ENCODE results near the gene GPR107. TPM values are rescaled to one million over a fixed set of nuclear protein-coding genes. Genes with fewer than 3 reads are reported as not detected.

GPR107 gene
- total and polyA plus RNA-seq, 2 experiments from 2014 or later, result 6.2 to 30.7 TPM

DNA sequence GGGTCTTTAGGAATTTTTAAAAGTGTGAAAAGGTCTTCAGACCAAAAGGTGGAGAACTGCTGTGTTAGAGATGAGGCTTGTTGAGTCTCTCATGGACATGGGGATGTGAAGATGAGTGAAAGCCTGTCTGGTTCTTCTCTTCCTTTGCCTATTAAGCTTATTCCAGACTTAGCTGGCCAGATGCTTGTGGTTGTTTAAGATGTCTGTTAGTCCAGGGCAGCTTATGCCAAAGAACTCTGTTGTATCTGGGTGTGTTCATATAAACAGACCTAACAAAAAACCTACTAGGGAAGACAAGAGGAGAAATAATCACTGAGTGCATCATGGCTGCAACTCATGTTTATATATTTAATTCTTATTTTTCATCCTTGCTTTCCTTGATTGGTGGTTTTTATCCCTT lies 61.0 kb downstream of the GPR107 start:
- no peak overlapping the region; the same call in 1 of the 2 replicates for H3K27ac ChIP-seq (ENCODE audit: low read depth)
- Mint-ChIP-seq H3K27me3 (ENCODE audit: insufficient read depth, low read depth, poor library complexity) (peaks cover 6% of the 10 kb centered on the region), H3K4me3 (no peak overlapping the region), H3K4me1 (peaks cover 28% of the 10 kb centered on the region), H3K36me3 (ENCODE audit: low read depth) (peaks cover 5% of the 10 kb centered on the region; the same call in 2 of the 3 replicates), H3K9me3 (no peaks in the 10 kb centered on the region), H3K27ac (no peak overlapping the region)
- H3K36me3 ChIP-seq (ENCODE audit: insufficient read depth), result peaks cover 7% of the 10 kb centered on the region; the same call in 1 of the 2 replicates
- ATAC-seq, result no peak
- no peaks in the 10 kb centered on the region for H3F3A ChIP-seq (replicated peaks; ENCODE audit: low read depth)
- no peaks in the 10 kb centered on the region for H3K27me3 ChIP-seq (ENCODE audit: insufficient read depth)
- no peak overlapping the region for H2AFZ ChIP-seq
- H3K9me2 ChIP-seq (ENCODE audit: insufficient read depth), result no peaks in the 10 kb centered on the region
- H3K79me2 ChIP-seq (replicated peaks; ENCODE audit: insufficient read depth), result no peaks in the 10 kb centered on the region
- peaks cover 5% of the 10 kb centered on the region; the same call in 1 of the 2 replicates for H3K4me1 ChIP-seq (ENCODE audit: insufficient read depth)
- H3K4me2 ChIP-seq, result no peak overlapping the region
- TF ChIP-seq NANOG (IDR thresholded peaks at IDR 0.05; ENCODE audit: borderline replicate concordance) (no peak), STAT1 (IDR thresholded peaks at IDR 0.05; ENCODE audit: unreplicated experiment) (no peak), POLR2AphosphoS5 (IDR thresholded peaks at IDR 0.05; ENCODE audit: low read depth) (no peak), JUNB (IDR thresholded peaks at IDR 0.05; ENCODE audit: unreplicated experiment) (no peak), ETS1 (IDR thresholded peaks at IDR 0.05) (no peak), CREB1 (CRISPR knock-in tag; IDR thresholded peaks at IDR 0.05; ENCODE audit: low read depth) (no peak), EZH2 (IDR thresholded peaks at IDR 0.05; ENCODE audit: low read depth, unreplicated experiment) (no peak)
- H3K4me3 ChIP-seq, result no peak overlapping the region
- 0 out of 2 replicates have a peak, but pooled peaks cover 3% of the 10 kb centered on the region for H4K20me1 ChIP-seq (replicated peaks; ENCODE audit: insufficient read depth)
- no peak for DNase-seq (ENCODE audit: low spot score)

DNA sequence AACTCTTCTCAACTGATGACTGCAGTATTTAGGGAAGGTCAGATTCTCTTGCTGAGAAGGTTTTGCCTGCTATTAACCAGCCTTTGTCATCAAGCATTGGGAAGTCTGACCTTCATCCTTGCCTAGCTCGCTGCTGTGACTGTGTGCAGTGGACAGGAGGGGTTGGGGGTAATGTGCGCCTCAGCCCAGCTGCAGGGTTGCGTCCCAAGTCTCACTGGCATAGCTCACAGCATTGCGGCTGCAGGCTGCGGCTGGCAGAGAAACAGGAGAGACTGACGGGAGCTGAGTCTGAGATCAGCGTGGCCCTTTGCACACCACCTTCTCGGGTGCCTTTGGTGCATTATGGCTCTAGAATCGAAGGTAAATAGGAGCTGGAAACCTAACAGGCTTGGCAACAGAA lies 62.6 kb downstream of the GPR107 start:
- H3K9me2 ChIP-seq (ENCODE audit: insufficient read depth), result no peaks in the 10 kb centered on the region
- no peaks in the 10 kb centered on the region for H3F3A ChIP-seq (replicated peaks; ENCODE audit: low read depth)
- H3K79me2 ChIP-seq (replicated peaks; ENCODE audit: insufficient read depth), result no peaks in the 10 kb centered on the region
- H3K27ac Mint-ChIP-seq, result peak overlapping the region; percentile 40; the same call in 1 of the 2 replicates
- H3K9me3 Mint-ChIP-seq, result no peaks in the 10 kb centered on the region
- no peak overlapping the region for H2AFZ ChIP-seq
- H3K36me3 Mint-ChIP-seq (ENCODE audit: low read depth), result peaks cover 5% of the 10 kb centered on the region; the same call in 2 of the 3 replicates
- H3K36me3 ChIP-seq (ENCODE audit: insufficient read depth), result peaks cover 13% of the 10 kb centered on the region; the same call in 1 of the 2 replicates
- H3K4me3 Mint-ChIP-seq, result no peak overlapping the region
- H3K4me1 Mint-ChIP-seq, result peaks cover 33% of the 10 kb centered on the region
- H3K4me1 ChIP-seq (ENCODE audit: insufficient read depth), result peaks cover 5% of the 10 kb centered on the region
- no peak overlapping the region for H3K4me3 ChIP-seq
- no peak for ATAC-seq
- H3K27ac ChIP-seq (ENCODE audit: low read depth), result 0 out of 2 replicates have a peak overlapping the region, but pooled peaks have one; percentile 50
- no peak overlapping the region for H3K4me2 ChIP-seq
- TF ChIP-seq, protein P1, sequence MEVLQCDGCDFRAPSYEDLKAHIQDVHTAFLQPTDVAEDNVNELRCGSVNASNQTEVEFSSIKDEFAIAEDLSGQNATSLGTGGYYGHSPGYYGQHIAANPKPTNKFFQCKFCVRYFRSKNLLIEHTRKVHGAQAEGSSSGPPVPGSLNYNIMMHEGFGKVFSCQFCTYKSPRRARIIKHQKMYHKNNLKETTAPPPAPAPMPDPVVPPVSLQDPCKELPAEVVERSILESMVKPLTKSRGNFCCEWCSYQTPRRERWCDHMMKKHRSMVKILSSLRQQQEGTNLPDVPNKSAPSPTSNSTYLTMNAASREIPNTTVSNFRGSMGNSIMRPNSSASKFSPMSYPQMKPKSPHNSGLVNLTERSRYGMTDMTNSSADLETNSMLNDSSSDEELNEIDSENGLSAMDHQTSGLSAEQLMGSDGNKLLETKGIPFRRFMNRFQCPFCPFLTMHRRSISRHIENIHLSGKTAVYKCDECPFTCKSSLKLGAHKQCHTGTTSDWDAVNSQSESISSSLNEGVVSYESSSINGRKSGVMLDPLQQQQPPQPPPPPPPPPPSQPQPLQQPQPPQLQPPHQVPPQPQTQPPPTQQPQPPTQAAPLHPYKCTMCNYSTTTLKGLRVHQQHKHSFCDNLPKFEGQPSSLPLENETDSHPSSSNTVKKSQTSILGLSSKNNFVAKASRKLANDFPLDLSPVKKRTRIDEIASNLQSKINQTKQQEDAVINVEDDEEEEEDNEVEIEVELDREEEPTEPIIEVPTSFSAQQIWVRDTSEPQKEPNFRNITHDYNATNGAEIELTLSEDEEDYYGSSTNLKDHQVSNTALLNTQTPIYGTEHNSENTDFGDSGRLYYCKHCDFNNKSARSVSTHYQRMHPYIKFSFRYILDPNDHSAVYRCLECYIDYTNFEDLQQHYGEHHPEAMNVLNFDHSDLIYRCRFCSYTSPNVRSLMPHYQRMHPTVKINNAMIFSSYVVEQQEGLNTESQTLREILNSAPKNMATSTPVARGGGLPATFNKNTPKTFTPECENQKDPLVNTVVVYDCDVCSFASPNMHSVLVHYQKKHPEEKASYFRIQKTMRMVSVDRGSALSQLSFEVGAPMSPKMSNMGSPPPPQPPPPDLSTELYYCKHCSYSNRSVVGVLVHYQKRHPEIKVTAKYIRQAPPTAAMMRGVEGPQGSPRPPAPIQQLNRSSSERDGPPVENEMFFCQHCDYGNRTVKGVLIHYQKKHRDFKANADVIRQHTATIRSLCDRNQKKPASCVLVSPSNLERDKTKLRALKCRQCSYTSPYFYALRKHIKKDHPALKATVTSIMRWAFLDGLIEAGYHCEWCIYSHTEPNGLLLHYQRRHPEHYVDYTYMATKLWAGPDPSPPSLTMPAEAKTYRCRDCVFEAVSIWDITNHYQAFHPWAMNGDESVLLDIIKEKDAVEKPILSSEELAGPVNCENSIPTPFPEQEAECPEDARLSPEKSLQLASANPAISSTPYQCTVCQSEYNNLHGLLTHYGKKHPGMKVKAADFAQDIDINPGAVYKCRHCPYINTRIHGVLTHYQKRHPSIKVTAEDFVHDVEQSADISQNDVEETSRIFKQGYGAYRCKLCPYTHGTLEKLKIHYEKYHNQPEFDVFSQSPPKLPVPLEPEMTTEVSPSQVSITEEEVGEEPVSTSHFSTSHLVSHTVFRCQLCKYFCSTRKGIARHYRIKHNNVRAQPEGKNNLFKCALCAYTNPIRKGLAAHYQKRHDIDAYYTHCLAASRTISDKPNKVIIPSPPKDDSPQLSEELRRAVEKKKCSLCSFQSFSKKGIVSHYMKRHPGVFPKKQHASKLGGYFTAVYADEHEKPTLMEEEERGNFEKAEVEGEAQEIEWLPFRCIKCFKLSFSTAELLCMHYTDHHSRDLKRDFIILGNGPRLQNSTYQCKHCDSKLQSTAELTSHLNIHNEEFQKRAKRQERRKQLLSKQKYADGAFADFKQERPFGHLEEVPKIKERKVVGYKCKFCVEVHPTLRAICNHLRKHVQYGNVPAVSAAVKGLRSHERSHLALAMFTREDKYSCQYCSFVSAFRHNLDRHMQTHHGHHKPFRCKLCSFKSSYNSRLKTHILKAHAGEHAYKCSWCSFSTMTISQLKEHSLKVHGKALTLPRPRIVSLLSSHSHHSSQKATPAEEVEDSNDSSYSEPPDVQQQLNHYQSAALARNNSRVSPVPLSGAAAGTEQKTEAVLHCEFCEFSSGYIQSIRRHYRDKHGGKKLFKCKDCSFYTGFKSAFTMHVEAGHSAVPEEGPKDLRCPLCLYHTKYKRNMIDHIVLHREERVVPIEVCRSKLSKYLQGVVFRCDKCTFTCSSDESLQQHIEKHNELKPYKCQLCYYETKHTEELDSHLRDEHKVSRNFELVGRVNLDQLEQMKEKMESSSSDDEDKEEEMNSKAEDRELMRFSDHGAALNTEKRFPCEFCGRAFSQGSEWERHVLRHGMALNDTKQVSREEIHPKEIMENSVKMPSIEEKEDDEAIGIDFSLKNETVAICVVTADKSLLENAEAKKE (CRISPR knock-in tag; IDR thresholded peaks at IDR 0.05), result no peak
- TF ChIP-seq ZNF114 (CRISPR knock-in tag; IDR thresholded peaks at IDR 0.05) (no peak), REST (IDR thresholded peaks at IDR 0.05; ENCODE audit: unreplicated experiment) (no peak)
- no peak for DNase-seq (ENCODE audit: low spot score)
- peaks cover 6% of the 10 kb centered on the region for H3K27me3 Mint-ChIP-seq (ENCODE audit: insufficient read depth, low read depth, poor library complexity)
- H3K27me3 ChIP-seq (ENCODE audit: insufficient read depth), result no peaks in the 10 kb centered on the region
- H4K20me1 ChIP-seq (replicated peaks; ENCODE audit: insufficient read depth), result 0 out of 2 replicates have a peak, but pooled peaks cover 3% of the 10 kb centered on the region

Data from GM23338 (cell line).